ENCODE results near the gene CACNA1B.
"Not testable (repeated sequence)": the region's sequence is repeated elsewhere in the genome, so short reads cannot be mapped to it uniquely, and the experiment has no call there.

The CACNA1B gene

GRCh38 chr9:138077126-138077525, 199.5 kb downstream of the CACNA1B start:
- FAIRE-seq (no peak), DNase-seq (ENCODE audit: insufficient read length, low spot score) (no peak)
- TF ChIP-seq POLR2AphosphoS5 (IDR thresholded peaks at IDR 0.05; ENCODE audit: low read depth, low read length) (no peak), POU2F2 (IDR thresholded peaks at IDR 0.05; ENCODE audit: low read depth, low read length) (no peak), POLR2A (IDR thresholded peaks at IDR 0.05; ENCODE audit: low read depth, low read length) (no peak)

DNA sequence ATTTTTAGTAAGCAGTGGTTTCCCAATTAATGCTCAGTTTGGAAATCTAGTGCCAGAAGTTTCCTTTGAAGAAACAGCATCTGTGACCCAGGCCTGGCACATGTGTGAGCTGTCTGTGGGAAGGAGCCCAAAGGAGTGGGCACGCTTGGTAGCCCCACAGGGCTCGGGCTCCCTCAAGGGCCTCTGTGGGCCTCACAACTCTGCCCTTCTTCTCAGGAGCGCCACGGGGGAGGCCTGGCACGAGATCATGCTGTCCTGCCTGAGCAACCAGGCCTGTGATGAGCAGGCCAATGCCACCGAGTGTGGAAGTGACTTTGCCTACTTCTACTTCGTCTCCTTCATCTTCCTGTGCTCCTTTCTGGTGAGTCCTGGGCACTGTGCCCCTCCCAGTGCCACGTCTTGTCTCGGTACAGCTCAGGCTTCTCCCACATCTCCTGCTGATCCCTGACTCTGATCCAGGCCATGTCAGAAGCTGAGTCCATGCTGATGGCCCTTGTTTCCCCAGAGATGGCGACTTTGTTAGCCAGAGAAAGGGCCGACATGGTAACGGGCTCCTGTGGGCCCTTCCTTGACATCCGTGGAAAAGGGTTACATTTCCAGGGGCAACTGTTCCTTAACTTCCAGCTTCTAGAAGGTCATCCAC, 200.4 kb downstream of the CACNA1B start:
- DNase-seq (ENCODE audit: insufficient read length, low spot score): no peak
- TF ChIP-seq POLR2AphosphoS5 (IDR thresholded peaks at IDR 0.05; ENCODE audit: low read depth, low read length) (no peak), TAF1 (IDR thresholded peaks at IDR 0.05; ENCODE audit: low read depth, low read length) (no peak), PAX5 (IDR thresholded peaks at IDR 0.05; ENCODE audit: insufficient read depth, low read length, severe bottlenecking) (no peak), POU2F2 (IDR thresholded peaks at IDR 0.05; ENCODE audit: low read depth, low read length) (no peak), POLR2A (IDR thresholded peaks at IDR 0.05; ENCODE audit: low read depth, low read length) (no peak), SPI1 (IDR thresholded peaks at IDR 0.05; ENCODE audit: low read depth, low read length) (no peak)
- FAIRE-seq: no peak

GRCh38 chr9:138078846-138079245, 201.3 kb downstream of the CACNA1B start:
- no peak for FAIRE-seq
- no peak for TF ChIP-seq SPI1 (IDR thresholded peaks at IDR 0.05; ENCODE audit: low read depth, low read length)
- TF ChIP-seq TAF1 (IDR thresholded peaks at IDR 0.05; ENCODE audit: low read depth, low read length): no peak
- TF ChIP-seq POLR2A (IDR thresholded peaks at IDR 0.05; ENCODE audit: low read depth, low read length): no peak
- no peak for TF ChIP-seq POLR2AphosphoS5 (IDR thresholded peaks at IDR 0.05; ENCODE audit: low read depth, low read length)
- TF ChIP-seq POU2F2 (IDR thresholded peaks at IDR 0.05; ENCODE audit: low read depth, low read length): no peak
- TF ChIP-seq PAX5 (IDR thresholded peaks at IDR 0.05; ENCODE audit: insufficient read depth, low read length, severe bottlenecking): no peak
- no peak for DNase-seq (ENCODE audit: insufficient read length, low spot score)

DNA sequence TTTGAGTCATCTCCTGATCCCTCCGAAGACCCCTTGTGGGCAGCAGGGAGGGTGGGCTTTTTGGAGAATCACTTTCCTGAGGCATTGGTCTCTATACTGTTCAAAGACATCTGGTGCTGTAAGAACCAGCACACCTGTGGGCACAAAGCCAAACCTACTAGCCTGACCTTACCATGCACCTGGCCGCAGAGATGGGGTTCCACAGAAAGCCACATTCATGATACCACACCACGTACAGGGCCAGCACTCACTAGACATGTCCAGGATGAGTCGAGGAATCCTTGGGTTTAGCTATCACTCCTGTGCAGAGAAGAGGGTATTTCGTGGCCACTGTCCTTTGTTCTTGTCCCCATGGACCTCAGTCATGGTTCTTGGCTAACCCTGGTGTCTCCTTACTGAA, 203.4 kb downstream of the CACNA1B start:
- no peak for DNase-seq (ENCODE audit: insufficient read length, low spot score)
- FAIRE-seq: no peak
- TF ChIP-seq SPI1 (IDR thresholded peaks at IDR 0.05; ENCODE audit: low read depth, low read length) (no peak), PAX5 (IDR thresholded peaks at IDR 0.05; ENCODE audit: insufficient read depth, low read length, severe bottlenecking) (no peak), POLR2A (IDR thresholded peaks at IDR 0.05; ENCODE audit: low read depth, low read length) (no peak), POU2F2 (IDR thresholded peaks at IDR 0.05; ENCODE audit: low read depth, low read length) (no peak)

DNA sequence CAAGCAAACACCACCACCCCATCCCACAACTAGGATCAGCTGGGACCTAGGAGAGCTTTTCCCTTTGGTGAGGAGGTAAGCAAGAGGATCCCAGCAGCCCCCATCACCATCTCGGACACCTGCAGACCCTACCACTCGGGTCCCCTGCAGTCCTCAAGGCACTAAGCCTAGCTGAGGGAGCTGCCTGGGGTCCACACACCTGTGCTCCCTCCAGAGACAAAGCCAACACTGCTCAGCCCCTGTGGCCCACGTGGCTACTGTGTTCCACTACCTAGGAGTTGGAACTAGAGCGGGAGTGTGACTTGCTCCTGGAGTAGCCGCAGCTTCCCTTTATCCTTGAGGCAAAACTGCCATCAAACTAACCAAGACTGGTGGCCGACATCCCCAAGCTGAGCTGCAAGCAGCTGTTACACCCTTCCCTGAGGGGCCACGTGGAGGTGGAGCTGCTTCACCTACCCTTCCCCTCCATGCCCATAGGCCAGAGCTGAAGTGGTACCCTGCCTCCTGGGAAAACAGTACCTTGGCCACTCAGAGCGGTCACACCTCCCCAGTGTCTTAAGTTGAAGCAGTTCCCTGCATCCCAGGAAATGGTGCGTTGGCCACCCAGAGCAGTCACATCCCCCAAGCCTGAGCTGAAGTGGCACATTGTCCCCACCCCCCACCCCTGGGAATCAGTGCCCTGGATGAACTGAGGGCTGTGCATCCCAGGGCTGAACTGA, 205.5 kb downstream of the CACNA1B start:
- no peak for FAIRE-seq
- TF ChIP-seq PAX5 (IDR thresholded peaks at IDR 0.05; ENCODE audit: insufficient read depth, low read length, severe bottlenecking) (no peak), POLR2A (IDR thresholded peaks at IDR 0.05; ENCODE audit: low read depth, low read length) (no peak), SPI1 (IDR thresholded peaks at IDR 0.05; ENCODE audit: low read depth, low read length) (no peak), POU2F2 (IDR thresholded peaks at IDR 0.05; ENCODE audit: low read depth, low read length) (no peak), TAF1 (IDR thresholded peaks at IDR 0.05; ENCODE audit: low read depth, low read length) (no peak), POLR2AphosphoS5 (IDR thresholded peaks at IDR 0.05; ENCODE audit: low read depth, low read length) (no peak)

GRCh38 chr9:138083873-138084272, 206.3 kb downstream of the CACNA1B start:
- no peak for DNase-seq (ENCODE audit: insufficient read length, low spot score)
- TF ChIP-seq SPI1 (IDR thresholded peaks at IDR 0.05; ENCODE audit: low read depth, low read length) (no peak), POU2F2 (IDR thresholded peaks at IDR 0.05; ENCODE audit: low read depth, low read length) (no peak), POLR2AphosphoS5 (IDR thresholded peaks at IDR 0.05; ENCODE audit: low read depth, low read length) (no peak), POLR2A (IDR thresholded peaks at IDR 0.05; ENCODE audit: low read depth, low read length) (no peak), PAX5 (IDR thresholded peaks at IDR 0.05; ENCODE audit: insufficient read depth, low read length, severe bottlenecking) (no peak), TAF1 (IDR thresholded peaks at IDR 0.05; ENCODE audit: low read depth, low read length) (no peak)
- FAIRE-seq: no peak

More for the DNA sequence above, 205.5 kb downstream of the CACNA1B start:
- no peak for DNase-seq (ENCODE audit: insufficient read length, low spot score)

DNA sequence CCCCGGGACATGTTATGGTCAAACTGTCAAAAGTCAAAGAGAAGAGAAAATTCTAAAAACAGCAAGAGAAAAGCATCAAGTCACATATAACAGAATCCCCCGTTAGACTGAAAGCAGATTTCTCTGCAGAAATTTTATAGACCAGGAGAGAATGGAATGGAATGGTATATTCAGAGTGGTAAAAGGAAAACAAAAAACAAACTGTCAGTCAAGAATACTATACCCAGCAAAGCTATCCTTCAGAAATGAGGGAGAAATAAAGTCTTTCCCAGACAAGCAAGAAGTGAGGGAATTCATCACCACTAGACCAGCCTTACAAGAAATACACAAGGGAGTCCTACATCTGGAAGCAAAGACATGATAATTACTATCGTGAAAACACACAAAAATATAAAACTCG, 208.0 kb downstream of the CACNA1B start:
- TF ChIP-seq POLR2A (IDR thresholded peaks at IDR 0.05; ENCODE audit: low read depth, low read length) (no peak), SPI1 (IDR thresholded peaks at IDR 0.05; ENCODE audit: low read depth, low read length) (no peak), POU2F2 (IDR thresholded peaks at IDR 0.05; ENCODE audit: low read depth, low read length) (no peak), POLR2AphosphoS5 (IDR thresholded peaks at IDR 0.05; ENCODE audit: low read depth, low read length) (no peak), PAX5 (IDR thresholded peaks at IDR 0.05; ENCODE audit: insufficient read depth, low read length, severe bottlenecking) (no peak), TAF1 (IDR thresholded peaks at IDR 0.05; ENCODE audit: low read depth, low read length) (no peak)
- DNase-seq (ENCODE audit: insufficient read length, low spot score) (no peak), FAIRE-seq (no peak)

DNA sequence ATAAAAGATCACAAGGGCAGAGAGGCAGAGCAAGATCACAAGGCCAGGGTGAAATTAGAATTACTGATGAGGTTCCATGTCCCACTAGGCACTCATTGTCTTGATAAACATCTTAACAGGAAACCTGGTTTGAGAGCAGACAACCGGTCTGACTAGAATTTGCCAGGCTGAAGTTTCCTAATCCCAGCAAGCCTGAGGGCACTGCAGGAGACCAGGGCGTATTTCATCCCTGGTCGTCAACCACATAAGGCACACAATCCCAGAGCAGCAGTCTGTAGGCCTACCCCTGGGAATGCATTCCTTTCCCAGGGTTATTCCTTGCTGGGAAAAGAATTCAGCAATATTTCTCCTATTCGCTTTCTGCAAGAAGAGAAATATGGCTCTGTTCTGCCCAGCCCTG, 214.5 kb downstream of the CACNA1B start:
- not testable (repeated sequence) for FAIRE-seq; DNase-seq (ENCODE audit: insufficient read length, low spot score)

DNA sequence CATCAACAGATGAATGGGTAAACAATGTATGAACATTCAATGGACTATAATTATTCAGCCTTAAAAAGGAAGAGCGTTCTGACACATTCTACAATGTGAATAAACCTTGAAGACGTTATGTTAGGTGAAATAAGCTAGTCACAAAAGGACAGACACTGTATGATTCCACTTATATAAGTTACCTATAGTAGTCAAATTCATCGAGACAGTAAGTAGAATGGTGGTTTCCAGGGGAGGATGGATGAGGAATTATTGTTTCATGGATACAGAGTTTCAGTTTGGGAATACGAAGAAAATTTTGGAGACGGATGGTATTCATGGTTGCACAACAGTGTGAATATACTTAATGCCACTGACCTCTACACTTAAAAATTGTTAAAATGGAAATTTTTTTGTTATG, 216.4 kb downstream of the CACNA1B start:
- DNase-seq (ENCODE audit: insufficient read length, low spot score): no peak
- TF ChIP-seq POU2F2 (IDR thresholded peaks at IDR 0.05; ENCODE audit: low read depth, low read length) (no peak), TAF1 (IDR thresholded peaks at IDR 0.05; ENCODE audit: low read depth, low read length) (no peak), POLR2A (IDR thresholded peaks at IDR 0.05; ENCODE audit: low read depth, low read length) (no peak), SPI1 (IDR thresholded peaks at IDR 0.05; ENCODE audit: low read depth, low read length) (no peak), POLR2AphosphoS5 (IDR thresholded peaks at IDR 0.05; ENCODE audit: low read depth, low read length) (no peak), PAX5 (IDR thresholded peaks at IDR 0.05; ENCODE audit: insufficient read depth, low read length, severe bottlenecking) (no peak)
- FAIRE-seq: no peak

Measured in GM12891 (cell line).